Measurements from ENCODE around the gene HCK. TPM values are rescaled to one million over a fixed set of nuclear protein-coding genes. Genes with fewer than 3 reads are reported as not detected.

HCK gene
- total and polyA plus RNA-seq, 9 of the 15 experiments (the other 6 are each of a cell fraction or from before 2014, with no cell fraction given): 0.09 to 0.51 (median 0.27) TPM; not detected in 6

DNA sequence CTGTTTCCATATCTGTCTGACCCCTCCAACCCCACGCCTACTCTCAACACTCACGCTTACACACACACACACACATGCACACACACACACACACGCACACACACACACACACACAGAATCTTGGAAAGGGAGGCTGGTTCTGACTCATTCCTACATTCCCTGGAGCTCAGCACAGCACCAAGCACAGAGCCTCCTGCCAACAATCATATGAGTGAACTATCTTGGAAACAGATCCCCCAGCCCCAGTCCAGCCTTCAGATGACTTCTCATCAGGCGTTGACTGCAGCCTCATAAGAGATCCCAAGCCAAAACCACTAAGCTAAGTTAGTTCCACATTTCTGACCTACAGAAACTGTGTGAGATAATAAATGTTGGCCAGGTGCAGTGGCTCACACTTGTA is 14.1 kb upstream of the HCK start (continued):
- TF ChIP-seq, protein P1, sequence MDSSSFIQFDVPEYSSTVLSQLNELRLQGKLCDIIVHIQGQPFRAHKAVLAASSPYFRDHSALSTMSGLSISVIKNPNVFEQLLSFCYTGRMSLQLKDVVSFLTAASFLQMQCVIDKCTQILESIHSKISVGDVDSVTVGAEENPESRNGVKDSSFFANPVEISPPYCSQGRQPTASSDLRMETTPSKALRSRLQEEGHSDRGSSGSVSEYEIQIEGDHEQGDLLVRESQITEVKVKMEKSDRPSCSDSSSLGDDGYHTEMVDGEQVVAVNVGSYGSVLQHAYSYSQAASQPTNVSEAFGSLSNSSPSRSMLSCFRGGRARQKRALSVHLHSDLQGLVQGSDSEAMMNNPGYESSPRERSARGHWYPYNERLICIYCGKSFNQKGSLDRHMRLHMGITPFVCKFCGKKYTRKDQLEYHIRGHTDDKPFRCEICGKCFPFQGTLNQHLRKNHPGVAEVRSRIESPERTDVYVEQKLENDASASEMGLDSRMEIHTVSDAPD (CRISPR knock-in tag; IDR thresholded peaks at IDR 0.05): no peak
- TF ChIP-seq, protein P2, sequence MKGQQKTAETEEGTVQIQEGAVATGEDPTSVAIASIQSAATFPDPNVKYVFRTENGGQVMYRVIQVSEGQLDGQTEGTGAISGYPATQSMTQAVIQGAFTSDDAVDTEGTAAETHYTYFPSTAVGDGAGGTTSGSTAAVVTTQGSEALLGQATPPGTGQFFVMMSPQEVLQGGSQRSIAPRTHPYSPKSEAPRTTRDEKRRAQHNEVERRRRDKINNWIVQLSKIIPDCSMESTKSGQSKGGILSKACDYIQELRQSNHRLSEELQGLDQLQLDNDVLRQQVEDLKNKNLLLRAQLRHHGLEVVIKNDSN (CRISPR knock-in tag; IDR thresholded peaks at IDR 0.05): no peak
- TF ChIP-seq ZNF124 (CRISPR knock-in tag; IDR thresholded peaks at IDR 0.05) (no peak), ESRRB (CRISPR knock-in tag; IDR thresholded peaks at IDR 0.05; ENCODE audit: borderline replicate concordance) (no peak), TRIM28 (IDR thresholded peaks at IDR 0.05) (peak; percentile 61; the same call in 1 of the 2 replicates), PHB2 (IDR thresholded peaks at IDR 0.05; ENCODE audit: low read depth) (no peak), KLF6 (CRISPR knock-in tag; IDR thresholded peaks at IDR 0.05; ENCODE audit: borderline replicate concordance) (no peak), SAFB2 (IDR thresholded peaks at IDR 0.05; ENCODE audit: borderline replicate concordance, low read depth, low read length, severe bottlenecking) (no peak), ZNF444 (CRISPR knock-in tag; IDR thresholded peaks at IDR 0.05) (no peak), PTRF (tag; IDR thresholded peaks at IDR 0.05) (no peak), SREBF1 (IDR thresholded peaks at IDR 0.05; ENCODE audit: borderline replicate concordance, low read depth, low read length) (no peak), ZC3H4 (CRISPR knock-in tag; IDR thresholded peaks at IDR 0.05; ENCODE audit: borderline replicate concordance) (no peak)
- TF ChIP-seq, protein P3, sequence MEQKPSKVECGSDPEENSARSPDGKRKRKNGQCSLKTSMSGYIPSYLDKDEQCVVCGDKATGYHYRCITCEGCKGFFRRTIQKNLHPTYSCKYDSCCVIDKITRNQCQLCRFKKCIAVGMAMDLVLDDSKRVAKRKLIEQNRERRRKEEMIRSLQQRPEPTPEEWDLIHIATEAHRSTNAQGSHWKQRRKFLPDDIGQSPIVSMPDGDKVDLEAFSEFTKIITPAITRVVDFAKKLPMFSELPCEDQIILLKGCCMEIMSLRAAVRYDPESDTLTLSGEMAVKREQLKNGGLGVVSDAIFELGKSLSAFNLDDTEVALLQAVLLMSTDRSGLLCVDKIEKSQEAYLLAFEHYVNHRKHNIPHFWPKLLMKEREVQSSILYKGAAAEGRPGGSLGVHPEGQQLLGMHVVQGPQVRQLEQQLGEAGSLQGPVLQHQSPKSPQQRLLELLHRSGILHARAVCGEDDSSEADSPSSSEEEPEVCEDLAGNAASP (IDR thresholded peaks at IDR 0.05): no peak

Data from K562 (cell line).